Hepatocyte (in vitro differentiated cells): ENCODE measurements around the gene SLC26A8. TPM values are rescaled to one million over a fixed set of nuclear protein-coding genes. Genes with fewer than 3 reads are reported as not detected.

Experiments used
- DNase-seq: peaks from one replicate; pipeline ENCODE4 v3.0.0-alpha.2; 2016; ENCODE audit warnings: low spot score
- H2AFZ ChIP-seq: fragments of 200-600 bp; sonication (generic); 2 replicates; pipeline ENCODE4 v1.6.0; 2016; ENCODE audit warnings: antibody characterized with exemption, mild to moderate bottlenecking
- H3K27ac ChIP-seq: fragments of 200-600 bp; sonication (generic); 2 replicates; pipeline ENCODE4 v1.5.1; 2016; ENCODE audit warnings: mild to moderate bottlenecking
- H3K27me3 ChIP-seq: fragments of 200-600 bp; sonication (generic); 2 replicates; pipeline ENCODE4 v1.6.1; 2016
- H3K36me3 ChIP-seq: fragments of 200-600 bp; sonication (generic); replicated peaks from 2 replicates; pipeline ENCODE4 v1.5.1; 2016; ENCODE audit warnings: low read depth; ENCODE audit not compliant: insufficient read depth
- H3K4me1 ChIP-seq: fragments of 200-600 bp; sonication (generic); 2 replicates; pipeline ENCODE4 v1.5.1; 2016; ENCODE audit warnings: mild to moderate bottlenecking, moderate library complexity; ENCODE audit not compliant: insufficient read depth
- H3K4me2 ChIP-seq: fragments of 200-600 bp; sonication (generic); 2 replicates; pipeline ENCODE4 v1.6.0; 2016
- H3K4me3 ChIP-seq: fragments of 200-600 bp; sonication (generic); 2 replicates; pipeline ENCODE4 v1.5.1; 2016; ENCODE audit warnings: mild to moderate bottlenecking
- H3K79me2 ChIP-seq: fragments of 200-600 bp; sonication (generic); 2 replicates; pipeline ENCODE4 v1.6.0; 2017; ENCODE audit warnings: mild to moderate bottlenecking
- H3K9me2 ChIP-seq: fragments of 200-600 bp; sonication (generic); replicated peaks from 2 replicates; pipeline ENCODE4 v1.6.0; 2017; ENCODE audit warnings: mild to moderate bottlenecking; ENCODE audit not compliant: insufficient read depth
- H3K9me3 ChIP-seq: fragments of 200-600 bp; sonication (generic); 2 replicates; pipeline ENCODE4 v1.5.1; 2016; ENCODE audit warnings: low read depth, mild to moderate bottlenecking
- H4K20me1 ChIP-seq: fragments of 200-600 bp; sonication (generic); 2 replicates; pipeline ENCODE4 v1.6.0; 2016; ENCODE audit warnings: mild to moderate bottlenecking; ENCODE audit not compliant: insufficient read depth, poor library complexity, severe bottlenecking
- CTCF ChIP-seq: fragments of 200-600 bp; sonication (generic); IDR thresholded peaks from 2 replicates; pipeline ENCODE4 v1.5.1; 2016; ENCODE audit warnings: antibody characterized with exemption, mild to moderate bottlenecking; ENCODE audit not compliant: poor library complexity
- EZH2 ChIP-seq: fragments of 200-600 bp; sonication (generic); IDR thresholded peaks from 2 replicates; pipeline ENCODE4 v1.6.1; 2016; ENCODE audit warnings: antibody characterized with exemption, mild to moderate bottlenecking, borderline replicate concordance
- EZH2phosphoT487 ChIP-seq: fragments of 200-600 bp; sonication (generic); IDR thresholded peaks from one replicate; pipeline ENCODE4 v1.6.1; 2018; ENCODE audit warnings: antibody characterized with exemption, mild to moderate bottlenecking, low read depth, moderate library complexity; ENCODE audit not compliant: unreplicated experiment, severe bottlenecking
- WGBS: methylation state at CpG from one replicate; pipeline ENCODE4 v1.1.6; 2016; ENCODE audit warnings: low lambda C conversion rate; ENCODE audit errors: missing lambda C conversion rate; 5-methylcytosine and 5-hydroxymethylcytosine counted together
- polyA plus RNA-seq: library from polyadenylated mRNA; unstranded; fragments of >200 nt; fragmentation: Nextera tagmentation; extraction: Ambion mirVana; gene quantifications from 2 replicates; pipeline ENCODE4 v1.2.1, GENCODE V29; 2016
- total RNA-seq: library from RNA; depleted of rRNA; stranded (reverse); fragments of >200 nt; gene quantifications from 2 replicates; pipeline ENCODE4 v1.2.3, GENCODE V29; 2014

SLC26A8 gene
- total and polyA plus RNA-seq, 2 experiments from 2014 or later = not detected

GRCh38 chr6:35955521-35955920 lies 68.9 kb downstream of the SLC26A8 start:
- Histone ChIP-seq H3K79me2 (no peaks in the 10 kb centered on the region), H3K4me1 (no peaks in the 10 kb centered on the region), H3K4me2 (no peak overlapping the region), H3K4me3 (no peak overlapping the region), H3K27me3 (no peaks in the 10 kb centered on the region), H2AFZ (no peak overlapping the region), H3K36me3 (no peaks in the 10 kb centered on the region), H3K9me3 (no peaks in the 10 kb centered on the region), H3K9me2 (no peaks in the 10 kb centered on the region), H3K27ac (no peak overlapping the region), H4K20me1 (no peaks in the 10 kb centered on the region)
- no peak for DNase-seq
- WGBS = 88% methylated on average over 5 of the region's 5 CpGs
- no peak for TF ChIP-seq EZH2phosphoT487
- no peak for TF ChIP-seq EZH2
- no peak for TF ChIP-seq CTCF

GRCh38 chr6:35955071-35955470 lies 69.4 kb downstream of the SLC26A8 start:
- WGBS = 98% methylated on average over 8 of the region's 8 CpGs
- Histone ChIP-seq H3K9me3 (no peaks in the 10 kb centered on the region), H3K4me3 (no peak overlapping the region), H3K9me2 (no peaks in the 10 kb centered on the region), H2AFZ (no peak overlapping the region), H4K20me1 (no peaks in the 10 kb centered on the region), H3K27me3 (no peaks in the 10 kb centered on the region), H3K4me1 (no peaks in the 10 kb centered on the region), H3K79me2 (no peaks in the 10 kb centered on the region), H3K27ac (no peak overlapping the region), H3K36me3 (no peaks in the 10 kb centered on the region), H3K4me2 (no peak overlapping the region)
- DNase-seq = no peak
- no peak for TF ChIP-seq EZH2phosphoT487
- TF ChIP-seq CTCF = no peak
- TF ChIP-seq EZH2 = no peak

GRCh38 chr6:35954333-35954732 lies 70.1 kb downstream of the SLC26A8 start:
- no peaks in the 10 kb centered on the region for H3K4me1 ChIP-seq
- no peak overlapping the region for H3K4me2 ChIP-seq
- H3K27me3 ChIP-seq = no peaks in the 10 kb centered on the region
- DNase-seq = no peak
- H3K27ac ChIP-seq = no peak overlapping the region
- TF ChIP-seq CTCF = no peak
- no peak for TF ChIP-seq EZH2
- no peak for TF ChIP-seq EZH2phosphoT487
- no peak overlapping the region for H3K4me3 ChIP-seq
- WGBS = 90% methylated on average over 7 of the region's 7 CpGs
- no peak overlapping the region for H2AFZ ChIP-seq
- no peaks in the 10 kb centered on the region for H3K9me3 ChIP-seq
- H3K36me3 ChIP-seq = no peaks in the 10 kb centered on the region
- H3K79me2 ChIP-seq = no peaks in the 10 kb centered on the region
- no peaks in the 10 kb centered on the region for H3K9me2 ChIP-seq
- no peaks in the 10 kb centered on the region for H4K20me1 ChIP-seq

- WGBS = 90% methylated on average over 1 of the region's 1 CpG
- no peaks in the 10 kb centered on the region for H3K9me2 ChIP-seq
- H3K36me3 ChIP-seq = no peaks in the 10 kb centered on the region
- TF ChIP-seq EZH2phosphoT487 (no peak), EZH2 (no peak), CTCF (peak; percentile 21)
- no peak overlapping the region for H3K27ac ChIP-seq
- no peak overlapping the region for H2AFZ ChIP-seq
- no peaks in the 10 kb centered on the region for H3K9me3 ChIP-seq
- no peaks in the 10 kb centered on the region for H3K79me2 ChIP-seq
- no peaks in the 10 kb centered on the region for H3K27me3 ChIP-seq
- DNase-seq = no peak
- no peaks in the 10 kb centered on the region for H4K20me1 ChIP-seq
- H3K4me2 ChIP-seq = no peak overlapping the region
- H3K4me1 ChIP-seq = no peaks in the 10 kb centered on the region
- no peak overlapping the region for H3K4me3 ChIP-seq
Observed at GRCh38 chr6:35948725-35949124, 75.7 kb downstream of the SLC26A8 start.
